CD14-positive monocyte (primary cell): ENCODE measurements around the gene PSMB5. TPM values are rescaled to one million over a fixed set of nuclear protein-coding genes. Genes with fewer than 3 reads are reported as not detected.

Experiments used
- DNase-seq, 3 donors: peaks; one replicate each; pipeline ENCODE4 v3.0.0-alpha.2; 2011 to 2022
- H2AFZ ChIP-seq: 2 replicates; pipeline ENCODE4 v1.6.0; 2012; ENCODE audit warnings: mild to moderate bottlenecking, low read depth, low read length, inconsistent platforms; ENCODE audit not compliant: insufficient read depth, poor library complexity, severe bottlenecking
- H3K27ac ChIP-seq, 2 donors: 1 replicate in 1 of 2; 2 replicates in 1 of 2; pipeline ENCODE4 v1.5.1; 2012 to 2013; ENCODE audit warnings: low read length in 2 of 2, control low read depth in 1 of 2, inconsistent platforms in 1 of 2, low read depth in 1 of 2, mild to moderate bottlenecking in 1 of 2
- H3K27me3 ChIP-seq, 2 donors: one replicate each; pipeline versions ENCODE4 v1.6.0 to v1.6.1; 2011 to 2013; ENCODE audit warnings: low read length in 2 of 2; ENCODE audit not compliant: control insufficient read depth in 2 of 2, insufficient read depth in 2 of 2
- H3K36me3 ChIP-seq, 2 donors: replicated peaks in 1 of 2; 1 replicate in 1 of 2; 2 replicates in 1 of 2; pipeline versions ENCODE4 v1.5.1 to v1.6.1; 2012 to 2013; ENCODE audit warnings: low read length in 2 of 2, control low read depth in 1 of 2, inconsistent platforms in 1 of 2, mild to moderate bottlenecking in 1 of 2; ENCODE audit not compliant: insufficient read depth in 2 of 2, control insufficient read depth in 1 of 2
- H3K4me1 ChIP-seq, 2 donors: 1 replicate in 1 of 2; 2 replicates in 1 of 2; pipeline versions ENCODE4 v1.5.1 to v1.6.1; 2012 to 2013; ENCODE audit warnings: low read length in 2 of 2, control low read depth in 1 of 2, inconsistent platforms in 1 of 2, mild to moderate bottlenecking in 1 of 2, moderate library complexity in 1 of 2; ENCODE audit not compliant: insufficient read depth in 2 of 2, control insufficient read depth in 1 of 2
- H3K4me2 ChIP-seq: replicated peaks from 2 replicates; pipeline ENCODE3; 2012; ENCODE audit warnings: low read length, moderate library complexity, mild to moderate bottlenecking; ENCODE audit not compliant: poor library complexity, severe bottlenecking; ENCODE audit errors: extremely low read depth
- H3K4me3 ChIP-seq, 3 experiments: fragments of 200-600 bp in 1 of 3; sonication (generic) in 1 of 3; replicated peaks in 1 of 3; 1 replicate in 2 of 3; 2 replicates in 1 of 3; pipeline ENCODE4 v1.5.1; 2011 to 2013; ENCODE audit warnings: low read length in 3 of 3, mild to moderate bottlenecking in 3 of 3, control low read depth in 2 of 3, low read depth in 2 of 3, inconsistent platforms in 1 of 3, moderate library complexity in 1 of 3
- H3K79me2 ChIP-seq: 2 replicates; pipeline ENCODE4 v1.6.0; 2012; ENCODE audit warnings: mild to moderate bottlenecking, control low read depth, inconsistent platforms, low read length, moderate library complexity; ENCODE audit not compliant: insufficient read depth
- H3K9ac ChIP-seq: 2 replicates; pipeline ENCODE4 v1.6.0; 2017; ENCODE audit warnings: low read length, mild to moderate bottlenecking; ENCODE audit not compliant: insufficient read depth, poor library complexity, severe bottlenecking
- H3K9me3 ChIP-seq, 2 donors: replicated peaks in 1 of 2; 1 replicate in 1 of 2; 2 replicates in 1 of 2; pipeline versions ENCODE4 v1.5.1 to v1.6.1; 2012 to 2013; ENCODE audit warnings: low read length in 2 of 2, control low read depth in 1 of 2; ENCODE audit not compliant: control insufficient read depth in 1 of 2, insufficient read depth in 1 of 2
- H4K20me1 ChIP-seq: 2 replicates; pipeline ENCODE4 v1.6.0; 2012; ENCODE audit warnings: mild to moderate bottlenecking, low read length, control low read depth, moderate library complexity; ENCODE audit not compliant: insufficient read depth
- H3K27ac Mint-ChIP-seq, 7 donors: one replicate each; pipeline ENCODE4 v1.8.0; 2020; ENCODE audit warnings: mild to moderate bottlenecking in 7 of 7, mixed read lengths in 7 of 7, moderate library complexity in 6 of 7, inconsistent platforms in 2 of 7
- H3K27me3 Mint-ChIP-seq, 3 donors: one replicate each; pipeline ENCODE4 v1.8.0; 2021 to 2022; ENCODE audit warnings: low read depth in 3 of 3, mild to moderate bottlenecking in 3 of 3, mixed read lengths in 3 of 3, moderate library complexity in 3 of 3, inconsistent platforms in 1 of 3
- H3K36me3 Mint-ChIP-seq, 2 donors: one replicate each; pipeline ENCODE4 v1.8.0; 2020; ENCODE audit warnings: mixed read lengths in 2 of 2, inconsistent platforms in 1 of 2, mild to moderate bottlenecking in 1 of 2
- H3K4me1 Mint-ChIP-seq: one replicate; pipeline ENCODE4 v1.8.0; 2020; ENCODE audit warnings: mild to moderate bottlenecking, mixed read lengths
- H3K4me3 Mint-ChIP-seq, 2 donors: one replicate each; pipeline ENCODE4 v1.8.0; 2020; ENCODE audit warnings: mild to moderate bottlenecking in 2 of 2, mixed read lengths in 2 of 2, moderate library complexity in 1 of 2
- H3K9me3 Mint-ChIP-seq, 7 donors: one replicate each; pipeline ENCODE4 v1.8.0; 2020 to 2022; ENCODE audit warnings: mixed read lengths in 7 of 7, mild to moderate bottlenecking in 6 of 7, moderate library complexity in 6 of 7, inconsistent platforms in 2 of 7
- WGBS: methylation state at CpG from one replicate; pipeline ENCODE4 v1.1.5; 2013; ENCODE audit warnings: missing lambda C conversion rate; ENCODE audit not compliant: insufficient coverage; 5-methylcytosine and 5-hydroxymethylcytosine counted together
- intact Hi-C, 2 donors: fragments of 100-400 bp; cut with micrococcal nuclease; formaldehyde crosslinking; loops; one replicate each; pipeline versions ENCODE4 v1.15.0 to v1.15.1; 2023
- polyA plus RNA-seq, 3 donors: library from polyadenylated mRNA; depleted of rRNA in 1 of 3; unstranded in 2 of 3; stranded (reverse) in 1 of 3; fragments of 300-500 nt in 2 of 3; fragments of >200 nt in 1 of 3; fragmentation: Illumina TruSeq in 2 of 3; gene quantifications; 1 replicate in 2 of 3; 2 replicates in 1 of 3; pipeline ENCODE4 v1.2.3, GENCODE V29; 2012 to 2021
- TF ChIP-seq, protein P1 (sequence below): fragments of 200-600 bp; IDR thresholded peaks from one replicate; pipeline ENCODE4 v1.8.0; 2022; ENCODE audit warnings: antibody characterized with exemption, mild to moderate bottlenecking

The PSMB5 gene
- polyA plus RNA-seq, 3 donors, result 16.8 to 61.8 (median 57.6) TPM

GRCh38 chr14:23079716-23080115, 45.0 kb upstream of the PSMB5 start:
- Histone ChIP-seq H3K27me3 (no peaks in the 10 kb centered on the region), H3K4me1 (peaks cover 23 to 37% of the 10 kb centered on the region in 2 donors), H3K9ac (no peak overlapping the region), H3K27ac (peak overlapping the region; percentile 75 to 80), H4K20me1 (peaks cover 38% of the 10 kb centered on the region), H3K79me2 (peaks cover 56% of the 10 kb centered on the region), H3K9me3 (no peaks in the 10 kb centered on the region), H3K4me2 (no peak overlapping the region), H2AFZ (no peak overlapping the region), H3K4me3 (no peak overlapping the region), H3K36me3 (peaks cover 91 to 97% of the 10 kb centered on the region in 2 donors)
- 100% methylated on average over 1 of the region's 2 CpGs for WGBS
- Mint-ChIP-seq H3K27me3 (no peaks in the 10 kb centered on the region), H3K9me3 (no peaks in the 10 kb centered on the region), H3K4me1 (peaks cover 28% of the 10 kb centered on the region), H3K27ac (peak overlapping the region; percentile 79 to 94 (median 90)), H3K4me3 (no peak overlapping the region), H3K36me3 (peaks cover 66 to 87% of the 10 kb centered on the region in 2 donors)
- TF ChIP-seq, protein P1, sequence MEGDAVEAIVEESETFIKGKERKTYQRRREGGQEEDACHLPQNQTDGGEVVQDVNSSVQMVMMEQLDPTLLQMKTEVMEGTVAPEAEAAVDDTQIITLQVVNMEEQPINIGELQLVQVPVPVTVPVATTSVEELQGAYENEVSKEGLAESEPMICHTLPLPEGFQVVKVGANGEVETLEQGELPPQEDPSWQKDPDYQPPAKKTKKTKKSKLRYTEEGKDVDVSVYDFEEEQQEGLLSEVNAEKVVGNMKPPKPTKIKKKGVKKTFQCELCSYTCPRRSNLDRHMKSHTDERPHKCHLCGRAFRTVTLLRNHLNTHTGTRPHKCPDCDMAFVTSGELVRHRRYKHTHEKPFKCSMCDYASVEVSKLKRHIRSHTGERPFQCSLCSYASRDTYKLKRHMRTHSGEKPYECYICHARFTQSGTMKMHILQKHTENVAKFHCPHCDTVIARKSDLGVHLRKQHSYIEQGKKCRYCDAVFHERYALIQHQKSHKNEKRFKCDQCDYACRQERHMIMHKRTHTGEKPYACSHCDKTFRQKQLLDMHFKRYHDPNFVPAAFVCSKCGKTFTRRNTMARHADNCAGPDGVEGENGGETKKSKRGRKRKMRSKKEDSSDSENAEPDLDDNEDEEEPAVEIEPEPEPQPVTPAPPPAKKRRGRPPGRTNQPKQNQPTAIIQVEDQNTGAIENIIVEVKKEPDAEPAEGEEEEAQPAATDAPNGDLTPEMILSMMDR, result no peak
- intact Hi-C loops, result loop anchor here in 1 of 2 donors (5.0 kb wide), 2 partner anchors 33 to 103 kb away; partner anchors contain the start of gene SLC7A8
- no peak for DNase-seq

DNA sequence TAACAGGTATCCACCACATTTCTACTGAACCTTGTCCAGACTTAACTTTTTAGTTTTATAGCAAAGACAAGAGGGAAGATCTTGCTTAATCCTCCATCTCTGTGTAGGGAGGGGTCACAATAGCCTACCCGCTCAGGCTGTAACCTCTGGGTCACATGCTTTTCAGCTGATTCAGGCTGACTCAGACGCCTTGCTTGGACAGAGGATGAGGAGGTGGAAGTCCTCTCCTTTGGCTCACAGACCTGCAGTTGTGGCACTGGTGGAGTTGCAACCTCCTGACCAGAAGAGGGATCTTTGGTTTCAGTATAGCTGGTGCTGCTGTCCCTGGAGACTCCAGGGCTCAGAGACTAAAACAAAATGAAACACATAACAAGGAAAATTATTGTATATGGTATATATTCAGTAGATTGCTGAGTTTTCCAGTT, 44.0 kb upstream of the PSMB5 start:
- Histone ChIP-seq H2AFZ (no peak overlapping the region), H3K9me3 (no peaks in the 10 kb centered on the region), H3K79me2 (peaks cover 52% of the 10 kb centered on the region), H4K20me1 (peaks cover 31% of the 10 kb centered on the region), H3K27me3 (no peaks in the 10 kb centered on the region), H3K36me3 (peaks cover 90 to 97% of the 10 kb centered on the region in 2 donors), H3K4me3 (peak overlapping the region in 1 of 3 experiments; percentile 12), H3K4me1 (peaks cover 23 to 37% of the 10 kb centered on the region in 2 donors), H3K4me2 (peak overlapping the region; percentile 4), H3K27ac (peak overlapping the region; percentile 75 to 80), H3K9ac (no peak overlapping the region)
- no CpG with 5 or more reads among the region's 2 CpGs for WGBS
- H3K4me1 Mint-ChIP-seq, result peaks cover 28% of the 10 kb centered on the region
- H3K27ac Mint-ChIP-seq, result peak overlapping the region; percentile 88 to 94 (median 90)
- intact Hi-C loops, result loop anchor here in 1 of 2 donors (5.0 kb wide), 2 partner anchors 34 to 104 kb away; partner anchors contain the start of gene SLC7A8
- no peak overlapping the region for H3K4me3 Mint-ChIP-seq
- TF ChIP-seq, protein P1, result no peak
- no peaks in the 10 kb centered on the region for H3K9me3 Mint-ChIP-seq
- peak; percentile 90 to 97 (median 94) for DNase-seq
- H3K36me3 Mint-ChIP-seq, result peaks cover 71 to 86% of the 10 kb centered on the region in 2 donors
- no peaks in the 10 kb centered on the region for H3K27me3 Mint-ChIP-seq
